H1 (cell line): ENCODE measurements around the gene PIK3R6. TPM values are rescaled to one million over a fixed set of nuclear protein-coding genes. Genes with fewer than 3 reads are reported as not detected.

ENCODE experiments used
- CTCF ChIA-PET: fragments of 300-600 bp; sonication (Branson Sonifier 250); formaldehyde crosslinking; loops from one replicate; lab custom pipeline; 2021; ENCODE audit not compliant: partially characterized antibody; lab: Charles Lee
- POLR2A ChIA-PET: fragments of 300-600 bp; sonication (Branson Sonifier 250); formaldehyde crosslinking; loops from one replicate; lab custom pipeline; 2021; ENCODE audit warnings: inconsistent platforms; ENCODE audit not compliant: partially characterized antibody; lab: Charles Lee
- DNase-seq, 2 experiments: peaks; one replicate each; pipeline versions ENCODE4 v3.0.0 to v3.0.0-alpha.2; 2010 to 2022; ENCODE audit warnings: low spot score in 2 of 2, low read depth in 1 of 2, mixed read lengths in 1 of 2
- FAIRE-seq: peaks from 2 replicates; lab custom pipeline; 2011; peaks lifted over from hg19 to GRCh38; lab: Jason Lieb, UNC
- H2AFZ ChIP-seq: 2 replicates; pipeline ENCODE4 v1.8.1; 2012; ENCODE audit warnings: low read length, inconsistent platforms
- H2AK5ac ChIP-seq: 2 replicates; pipeline ENCODE4 v1.6.1; 2013; ENCODE audit warnings: low read depth, low read length
- H2BK120ac ChIP-seq: replicated peaks from 2 replicates; pipeline ENCODE3; 2013; ENCODE audit warnings: low read depth, low read length, inconsistent platforms
- H2BK12ac ChIP-seq: 2 replicates; pipeline ENCODE4 v1.6.1; 2013; ENCODE audit warnings: low read depth, low read length
- H2BK15ac ChIP-seq: 2 replicates; pipeline ENCODE4 v1.6.1; 2013; ENCODE audit warnings: low read length
- H2BK20ac ChIP-seq: 2 replicates; pipeline ENCODE4 v1.6.1; 2013; ENCODE audit warnings: low read length
- H2BK5ac ChIP-seq: 2 replicates; pipeline ENCODE4 v1.6.1; 2013; ENCODE audit warnings: low read depth, low read length
- H3K14ac ChIP-seq: 2 replicates; pipeline ENCODE4 v1.6.1; 2013; ENCODE audit warnings: inconsistent platforms; ENCODE audit not compliant: insufficient read length
- H3K18ac ChIP-seq: 2 replicates; pipeline ENCODE4 v1.6.1; 2013; ENCODE audit warnings: low read length; ENCODE audit errors: extremely low read depth
- H3K23ac ChIP-seq: 2 replicates; pipeline ENCODE4 v1.6.1; 2013; ENCODE audit warnings: inconsistent platforms; ENCODE audit not compliant: insufficient read length
- H3K23me2 ChIP-seq: 2 replicates; pipeline ENCODE4 v1.6.1; 2013; ENCODE audit warnings: low read depth, low read length
- H3K27ac ChIP-seq: 2 replicates; pipeline ENCODE4 v1.6.1; 2011; ENCODE audit warnings: low read depth, low read length, inconsistent platforms
- H3K27me3 ChIP-seq, 4 experiments: replicated peaks in 1 of 4; 1 replicate in 1 of 4; 2 replicates in 3 of 4; pipeline versions ENCODE4 v1.6.1 to v1.8.1; 2011 to 2013; ENCODE audit warnings: low read length in 3 of 4, mild to moderate bottlenecking in 3 of 4, inconsistent platforms in 2 of 4, mixed read lengths in 2 of 4, moderate library complexity in 1 of 4; ENCODE audit not compliant: control insufficient read depth in 3 of 4, insufficient read depth in 3 of 4; ENCODE audit errors: extremely low read depth in 1 of 4
- H3K36me3 ChIP-seq, 4 experiments: 2 replicates each; pipeline versions ENCODE4 v1.6.1 to v1.8.1; 2011 to 2013; ENCODE audit warnings: mild to moderate bottlenecking in 4 of 4, low read length in 3 of 4, moderate library complexity in 2 of 4, control low read depth in 1 of 4, inconsistent platforms in 1 of 4; ENCODE audit not compliant: insufficient read depth in 4 of 4, control insufficient read depth in 2 of 4
- H3K4ac ChIP-seq: replicated peaks from 2 replicates; pipeline ENCODE3; 2013; ENCODE audit warnings: low read length, low read depth, mixed read lengths, inconsistent platforms; ENCODE audit not compliant: insufficient read length
- H3K4me1 ChIP-seq, 4 experiments: replicated peaks in 1 of 4; 1 replicate in 1 of 4; 2 replicates in 3 of 4; pipeline versions ENCODE4 v1.6.1 to v1.8.1; 2011 to 2013; ENCODE audit warnings: low read length in 3 of 4, inconsistent platforms in 2 of 4, mixed read lengths in 1 of 4; ENCODE audit not compliant: insufficient read depth in 4 of 4, control insufficient read depth in 3 of 4
- H3K4me2 ChIP-seq, 2 experiments: 2 replicates each; pipeline versions ENCODE4 v1.6.1 to v1.8.1; 2011 to 2013; ENCODE audit warnings: low read depth in 2 of 2, low read length in 2 of 2, control low read depth in 1 of 2, inconsistent platforms in 1 of 2, mild to moderate bottlenecking in 1 of 2; ENCODE audit not compliant: insufficient read depth in 1 of 2
- H3K4me3 ChIP-seq, 4 experiments: fragments of 200-600, 300-600 bp in 1 of 4; sonication (generic), shearing (Covaris generic), sonication (Bioruptor Twin) in 1 of 4; 2 replicates each; pipeline versions ENCODE4 v1.5.1 to v1.8.1; 2011 to 2016; ENCODE audit warnings: low read length in 4 of 4, low read depth in 3 of 4, control low read depth in 2 of 4, inconsistent platforms in 2 of 4, mild to moderate bottlenecking in 2 of 4, mixed read lengths in 1 of 4, moderate library complexity in 1 of 4; ENCODE audit not compliant: insufficient read depth in 2 of 4; ENCODE audit errors: extremely low read depth in 1 of 4
- H3K56ac ChIP-seq: replicated peaks from 2 replicates; pipeline ENCODE3; 2013; ENCODE audit warnings: low read depth, mild to moderate bottlenecking, mixed read lengths, low read length, inconsistent platforms; ENCODE audit not compliant: insufficient read length
- H3K79me1 ChIP-seq: 2 replicates; pipeline ENCODE4 v1.6.1; 2013; ENCODE audit warnings: low read depth, low read length, control low read depth
- H3K79me2 ChIP-seq, 2 experiments: 2 replicates each; pipeline versions ENCODE4 v1.6.1 to v1.8.1; 2012 to 2013; ENCODE audit warnings: low read length in 2 of 2, mild to moderate bottlenecking in 2 of 2, inconsistent platforms in 1 of 2; ENCODE audit not compliant: insufficient read depth in 2 of 2, control insufficient read depth in 1 of 2
- H3K9ac ChIP-seq, 4 experiments: replicated peaks in 1 of 4; 1 replicate in 1 of 4; 2 replicates in 3 of 4; pipeline versions ENCODE4 v1.6.1 to v1.8.1; 2011 to 2013; ENCODE audit warnings: low read depth in 3 of 4, low read length in 3 of 4, control low read depth in 2 of 4, mild to moderate bottlenecking in 2 of 4, moderate library complexity in 2 of 4, inconsistent platforms in 1 of 4; ENCODE audit errors: extremely low read depth in 1 of 4
- H3K9me3 ChIP-seq, 2 experiments: 2 replicates each; pipeline versions ENCODE4 v1.6.1 to v1.8.1; 2012 to 2013; ENCODE audit warnings: mild to moderate bottlenecking in 2 of 2, moderate library complexity in 2 of 2, control low read depth in 1 of 2, inconsistent platforms in 1 of 2, low read depth in 1 of 2, low read length in 1 of 2, mixed read lengths in 1 of 2; ENCODE audit not compliant: insufficient read depth in 2 of 2
- H4K20me1 ChIP-seq, 2 experiments: replicated peaks in 1 of 2; 2 replicates each; pipeline versions ENCODE3 to v1.8.1; 2011 to 2013; ENCODE audit warnings: inconsistent platforms in 2 of 2, low read length in 2 of 2, mild to moderate bottlenecking in 1 of 2; ENCODE audit not compliant: insufficient read depth in 2 of 2, control insufficient read depth in 1 of 2
- H4K5ac ChIP-seq: 2 replicates; pipeline ENCODE4 v1.6.1; 2013; ENCODE audit warnings: low read length, low read depth, mixed read lengths, inconsistent platforms; ENCODE audit not compliant: insufficient read length
- H4K8ac ChIP-seq: 2 replicates; pipeline ENCODE4 v1.8.0; 2013; ENCODE audit warnings: mild to moderate bottlenecking, moderate library complexity, low read length, inconsistent platforms; ENCODE audit not compliant: insufficient read depth; ENCODE audit errors: extremely low read depth
- H4K91ac ChIP-seq: replicated peaks from 2 replicates; pipeline ENCODE3; 2013; ENCODE audit warnings: low read length, mixed read lengths, inconsistent platforms; ENCODE audit not compliant: insufficient read length
- CEBPB ChIP-seq: IDR thresholded peaks from 2 replicates; pipeline ENCODE4 v1.6.1; 2012; ENCODE audit warnings: low read depth, low read length
- CHD1 ChIP-seq: IDR thresholded peaks from 2 replicates; pipeline ENCODE4 v1.6.1; 2012; ENCODE audit warnings: low read depth, low read length, improper control_type of control experiment
- HDAC6 ChIP-seq: IDR thresholded peaks from one replicate; pipeline ENCODE4 v1.7.1; 2012; ENCODE audit warnings: low read depth, mild to moderate bottlenecking, inconsistent platforms, low read length, moderate library complexity
- KDM1A ChIP-seq: fragments of 200-600, 300-600 bp; sonication (generic); IDR thresholded peaks from 2 replicates; pipeline ENCODE4 v1.7.1; 2016; ENCODE audit warnings: mild to moderate bottlenecking, low read length, borderline replicate concordance
- NRF1 ChIP-seq: IDR thresholded peaks from 2 replicates; pipeline ENCODE4 v1.6.1; 2011; ENCODE audit warnings: mild to moderate bottlenecking, low read depth, low read length, improper control_type of control experiment
- RFX5 ChIP-seq: IDR thresholded peaks from 2 replicates; pipeline ENCODE4 v1.6.1; 2011; ENCODE audit warnings: low read depth, low read length, improper control_type of control experiment, borderline replicate concordance
- SIRT6 ChIP-seq: IDR thresholded peaks from one replicate; pipeline ENCODE4 v1.7.1; 2012; ENCODE audit warnings: low read length, inconsistent platforms
- SP4 ChIP-seq: IDR thresholded peaks from 2 replicates; pipeline ENCODE4 v1.6.1; 2012; ENCODE audit warnings: low read length, inconsistent platforms
- SRF ChIP-seq: IDR thresholded peaks from 2 replicates; pipeline ENCODE4 v1.6.1; 2011; ENCODE audit warnings: mild to moderate bottlenecking, low read depth, low read length, moderate library complexity
- SUZ12 ChIP-seq: fragments of 200-600 bp; sonication (generic); IDR thresholded peaks from 2 replicates; pipeline ENCODE4 v1.6.1; 2012; ENCODE audit warnings: mild to moderate bottlenecking, inconsistent platforms, low read length, moderate library complexity, mixed read lengths
- TAF7 ChIP-seq: optimal IDR thresholded peaks from 2 replicates; pipeline ENCODE3; 2011; ENCODE audit warnings: low read depth, mild to moderate bottlenecking, inconsistent platforms, low read length, moderate library complexity, borderline replicate concordance
- TBP ChIP-seq: IDR thresholded peaks from 2 replicates; pipeline ENCODE4 v1.6.1; 2011; ENCODE audit warnings: low read depth, low read length, improper control_type of control experiment
- ZNF274 ChIP-seq: IDR thresholded peaks from 2 replicates; pipeline ENCODE4 v1.7.0; 2012; ENCODE audit warnings: low read length, borderline replicate concordance; ENCODE audit errors: extremely low read depth
- WGBS, 2 experiments: shearing (Covaris generic) in 1 of 2; methylation state at CpG; one replicate each; pipeline versions ENCODE4 v1.1.6 to v1.1.7; 2013 to 2015; ENCODE audit warnings: low lambda C conversion rate in 2 of 2, mixed read lengths in 2 of 2, inconsistent platforms in 1 of 2, low coverage in 1 of 2, missing lambda C conversion rate in 1 of 2; ENCODE audit not compliant: insufficient replicate concordance in 2 of 2, insufficient coverage in 1 of 2, insufficient read length in 1 of 2; ENCODE audit errors: extremely low coverage in 1 of 2, missing lambda C conversion rate in 1 of 2; 5-methylcytosine and 5-hydroxymethylcytosine counted together
- polyA plus RNA-seq, 7 experiments: library from polyadenylated mRNA; depleted of rRNA in 3 of 7; stranded (reverse) in 5 of 7; unstranded in 2 of 7; fragments of >200 nt in 5 of 7; fragments of 200-250 nt in 2 of 7; gene quantifications; 1 replicate in 5 of 7; 2 replicates in 1 of 7; 4 replicates in 1 of 7; pipeline versions ENCODE4 v1.2.1 to v1.2.3, GENCODE V29; 2011 to 2013; ENCODE audit warnings: missing spikeins in 2 of 7, mixed read lengths in 2 of 7
- total RNA-seq: library from RNA; stranded (reverse); fragmentation: NEBNext Ultra II Directional; extraction: Animal tissue kit (Norgen Biotek cat#: 25700); gene quantifications from 2 replicates; pipeline ENCODE4 v1.2.1, GENCODE V29; 2021
- TF ChIP-seq, protein P1 (sequence below): IDR thresholded peaks from 2 replicates; pipeline ENCODE4 v1.6.1; 2012; ENCODE audit warnings: inconsistent platforms
- TF ChIP-seq, protein P2 (sequence below): IDR thresholded peaks from 2 replicates; pipeline ENCODE4 v1.6.1; 2011; ENCODE audit warnings: low read length, improper control_type of control experiment

PIK3R6 gene
- total and polyA plus RNA-seq, 2 of the 8 experiments (the other 6 are each of a cell fraction or from before 2014, with no cell fraction given), result 0.24 to 1.2 TPM

DNA sequence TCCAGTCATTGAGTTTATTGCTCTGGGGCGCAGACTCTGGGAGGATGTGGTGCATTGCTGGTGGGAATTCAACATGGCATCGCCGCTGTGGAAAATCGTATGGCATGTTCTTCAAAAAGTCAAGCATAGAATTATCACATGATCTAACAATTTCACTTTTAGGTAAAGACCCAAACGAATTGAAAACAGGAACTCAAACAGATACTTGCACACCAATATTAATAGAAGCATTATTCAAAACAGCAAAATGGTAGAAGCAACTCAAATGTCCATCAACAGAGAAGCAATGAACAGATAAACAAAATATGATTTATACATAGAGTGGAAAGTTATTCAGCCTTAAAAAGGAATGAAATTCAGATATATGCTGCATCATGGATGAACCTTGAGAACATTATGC, 15.9 kb downstream of the PIK3R6 start:
- POLR2A ChIA-PET, result no interaction called here
- H2BK12ac ChIP-seq, result no peak overlapping the region
- no peak overlapping the region for H3K4ac ChIP-seq
- no peaks in the 10 kb centered on the region for H3K79me1 ChIP-seq
- H4K91ac ChIP-seq, result no peak overlapping the region
- H2AFZ ChIP-seq, result no peak overlapping the region
- no peak overlapping the region for H3K4me2 ChIP-seq
- no peak overlapping the region for H2BK120ac ChIP-seq
- H3K23ac ChIP-seq, result no peak overlapping the region
- no peak overlapping the region for H3K4me3 ChIP-seq
- 93% methylated on average over 5 of the region's 5 CpGs; no CpG with 5 or more reads in 1 of the 2 experiments for WGBS, 2 experiments
- no peaks in the 10 kb centered on the region for H3K79me2 ChIP-seq
- FAIRE-seq, result no peak
- no peaks in the 10 kb centered on the region for H3K27me3 ChIP-seq
- no peak overlapping the region for H2AK5ac ChIP-seq
- peaks cover 0 to 3% (median 0%) of the 10 kb centered on the region in 4 experiments; a peak in 1 of 7 replicates for H3K4me1 ChIP-seq
- no peaks in the 10 kb centered on the region for H3K9me3 ChIP-seq
- H4K20me1 ChIP-seq, result no peaks in the 10 kb centered on the region
- H4K5ac ChIP-seq, result no peak overlapping the region
- no peak overlapping the region for H2BK5ac ChIP-seq
- no peak for DNase-seq
- H3K14ac ChIP-seq, result no peak overlapping the region
- no peak overlapping the region for H3K9ac ChIP-seq
- CTCF ChIA-PET, result no interaction called here
- no peaks in the 10 kb centered on the region for H3K23me2 ChIP-seq
- no peak overlapping the region for H3K56ac ChIP-seq
- H4K8ac ChIP-seq, result no peak overlapping the region
- no peak overlapping the region for H2BK20ac ChIP-seq
- no peak overlapping the region for H3K27ac ChIP-seq
- no peak overlapping the region for H2BK15ac ChIP-seq
- H3K36me3 ChIP-seq, result no peaks in the 10 kb centered on the region
- no peak overlapping the region for H3K18ac ChIP-seq
- TF ChIP-seq CEBPB (no peak), HDAC6 (no peak), CHD1 (no peak), SRF (no peak), NRF1 (no peak), TBP (no peak), ZNF274 (no peak), RFX5 (no peak), SUZ12 (no peak), TAF7 (no peak), KDM1A (no peak), SP4 (no peak), SIRT6 (no peak)
- TF ChIP-seq, protein P1, sequence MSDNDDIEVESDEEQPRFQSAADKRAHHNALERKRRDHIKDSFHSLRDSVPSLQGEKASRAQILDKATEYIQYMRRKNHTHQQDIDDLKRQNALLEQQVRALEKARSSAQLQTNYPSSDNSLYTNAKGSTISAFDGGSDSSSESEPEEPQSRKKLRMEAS, result no peak
- TF ChIP-seq, protein P2, sequence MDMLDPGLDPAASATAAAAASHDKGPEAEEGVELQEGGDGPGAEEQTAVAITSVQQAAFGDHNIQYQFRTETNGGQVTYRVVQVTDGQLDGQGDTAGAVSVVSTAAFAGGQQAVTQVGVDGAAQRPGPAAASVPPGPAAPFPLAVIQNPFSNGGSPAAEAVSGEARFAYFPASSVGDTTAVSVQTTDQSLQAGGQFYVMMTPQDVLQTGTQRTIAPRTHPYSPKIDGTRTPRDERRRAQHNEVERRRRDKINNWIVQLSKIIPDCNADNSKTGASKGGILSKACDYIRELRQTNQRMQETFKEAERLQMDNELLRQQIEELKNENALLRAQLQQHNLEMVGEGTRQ, result no peak
